Immature natural killer cell (primary cell): Measurements from ENCODE around the gene LITAFD. TPM values are rescaled to one million over a fixed set of nuclear protein-coding genes. Genes with fewer than 3 reads are reported as not detected.
"Not testable (repeated sequence)": the region's sequence is repeated elsewhere in the genome, so short reads cannot be mapped to it uniquely, and the experiment has no call there.

Experiments used
- DNase-seq, 3 donors: peaks; one replicate each; pipeline ENCODE4 v3.0.0; 2022; ENCODE audit warnings: mixed read lengths in 1 of 3
- H3K27ac Mint-ChIP-seq, 6 donors: one replicate each; pipeline ENCODE4 v1.8.0; 2020; ENCODE audit warnings: mixed read lengths in 6 of 6, mild to moderate bottlenecking in 5 of 6, inconsistent platforms in 4 of 6, moderate library complexity in 3 of 6
- H3K27me3 Mint-ChIP-seq, 3 donors: one replicate each; pipeline ENCODE4 v1.8.0; 2020 to 2021; ENCODE audit warnings: low read depth in 3 of 3, mild to moderate bottlenecking in 3 of 3, mixed read lengths in 3 of 3, moderate library complexity in 3 of 3, inconsistent platforms in 1 of 3
- H3K36me3 Mint-ChIP-seq, 3 donors: one replicate each; pipeline ENCODE4 v1.8.0; 2020; ENCODE audit warnings: mixed read lengths in 3 of 3, inconsistent platforms in 2 of 3, mild to moderate bottlenecking in 2 of 3
- H3K4me1 Mint-ChIP-seq, 2 donors: one replicate each; pipeline ENCODE4 v1.8.0; 2020; ENCODE audit warnings: inconsistent platforms in 2 of 2, mild to moderate bottlenecking in 2 of 2, mixed read lengths in 2 of 2, moderate library complexity in 1 of 2
- H3K4me3 Mint-ChIP-seq, 5 donors: one replicate each; pipeline ENCODE4 v1.8.0; 2020; ENCODE audit warnings: mild to moderate bottlenecking in 5 of 5, mixed read lengths in 5 of 5, inconsistent platforms in 3 of 5, moderate library complexity in 3 of 5
- H3K9me3 Mint-ChIP-seq, 6 donors: one replicate each; pipeline ENCODE4 v1.8.0; 2020; ENCODE audit warnings: mild to moderate bottlenecking in 6 of 6, mixed read lengths in 6 of 6, inconsistent platforms in 4 of 6, moderate library complexity in 3 of 6
- polyA plus RNA-seq, 3 donors: library from polyadenylated mRNA; unstranded; fragments of 300-500 nt; fragmentation: Illumina TruSeq; gene quantifications; one replicate each; pipeline ENCODE4 v1.2.3, GENCODE V29; 2021

Gene LITAFD
- polyA plus RNA-seq, 3 donors from 2014 or later: not detected

DNA sequence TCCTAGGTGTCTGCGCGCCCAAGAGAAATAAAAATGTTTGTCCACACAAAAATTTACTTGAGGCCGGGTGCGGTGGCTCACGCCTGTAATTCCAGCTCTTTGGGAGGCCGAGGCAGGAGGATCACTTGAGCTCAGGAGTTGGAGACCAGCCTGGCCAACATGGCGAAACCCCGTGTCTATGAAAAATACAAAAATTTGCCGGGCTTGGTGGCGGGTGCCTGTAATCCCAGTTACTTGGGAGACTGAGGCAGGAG is 12.2 kb upstream of the LITAFD start:
- DNase-seq, H3K36me3 Mint-ChIP-seq, H3K27ac Mint-ChIP-seq, H3K27me3 Mint-ChIP-seq, H3K9me3 Mint-ChIP-seq: not testable (repeated sequence)
- H3K4me1 Mint-ChIP-seq: peaks cover 51 to 54% of the 10 kb centered on the region in 2 donors
- H3K4me3 Mint-ChIP-seq: peak overlapping the region in 3 of 5 donors; percentile 6 to 87 (median 86)

DNA sequence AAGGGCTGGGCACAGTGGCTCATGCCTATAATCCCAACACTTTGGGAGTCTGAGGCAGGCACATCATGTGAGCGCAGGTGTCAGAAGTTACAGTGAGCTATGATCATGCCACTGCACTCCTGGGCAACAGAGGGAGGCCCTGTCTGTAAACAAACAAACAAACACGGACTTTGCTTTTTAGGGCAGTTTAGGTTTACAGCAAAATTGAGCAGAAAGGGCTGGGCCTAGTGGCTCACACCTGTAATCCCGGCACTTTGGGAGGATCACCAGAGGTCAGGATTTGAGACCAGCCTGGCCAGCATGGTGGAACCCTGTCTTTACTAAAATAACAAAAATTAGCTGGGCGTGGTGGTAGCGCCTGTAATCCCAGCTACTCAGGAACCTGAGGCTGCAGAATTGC is 10.1 kb upstream of the LITAFD start:
- Mint-ChIP-seq H3K9me3 (no peaks in the 10 kb centered on the region), H3K4me3 (no peak overlapping the region), H3K27me3 (peaks cover 4 to 9% (median 5%) of the 10 kb centered on the region in 3 donors), H3K36me3 (no peaks in the 10 kb centered on the region), H3K27ac (no peak overlapping the region), H3K4me1 (peaks cover 36 to 37% of the 10 kb centered on the region in 2 donors)
- no peak for DNase-seq

DNA sequence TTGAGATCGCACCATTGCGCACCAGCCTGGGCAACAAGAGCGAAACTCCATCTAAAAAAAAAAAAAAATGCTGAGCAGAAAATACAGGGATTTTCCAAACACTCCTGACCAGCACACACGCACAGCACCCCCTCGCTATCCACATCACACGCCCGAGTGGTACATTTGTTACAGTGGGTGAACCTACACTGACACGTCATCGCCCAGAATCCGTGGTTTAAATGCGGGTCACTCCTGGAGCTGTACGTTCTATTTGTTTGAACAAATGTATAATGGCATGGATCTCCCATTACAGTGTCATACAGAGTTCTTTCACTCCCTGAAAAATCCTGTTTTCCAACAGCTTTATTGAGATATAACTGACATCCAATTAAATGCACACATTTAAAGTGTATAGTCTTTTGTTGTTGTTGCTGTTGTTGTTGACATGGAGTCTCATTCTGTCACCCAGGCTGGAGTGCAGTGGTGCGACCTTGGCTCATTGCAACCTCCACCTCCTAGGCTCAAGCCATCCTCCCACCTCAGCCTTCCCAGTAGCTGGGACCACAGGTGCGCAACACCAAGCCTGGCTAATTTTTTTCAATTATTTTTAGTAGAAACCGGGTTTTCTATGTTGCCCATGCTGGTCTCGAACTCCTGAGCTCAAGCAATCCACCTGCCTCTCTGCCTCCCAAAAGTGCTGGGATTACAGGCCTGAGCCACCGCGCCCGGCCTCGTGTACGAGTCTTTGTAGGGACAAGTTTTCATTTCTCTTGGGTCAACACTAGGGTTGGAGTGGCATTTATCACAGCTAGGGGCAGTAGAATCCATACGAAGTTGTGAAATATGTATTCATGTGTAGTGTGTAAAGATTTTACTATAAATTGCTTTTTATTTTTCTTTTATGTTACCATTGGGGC is 8.9 kb upstream of the LITAFD start:
- Mint-ChIP-seq H3K9me3 (no peaks in the 10 kb centered on the region), H3K36me3 (no peaks in the 10 kb centered on the region), H3K4me1 (peaks cover 25 to 26% of the 10 kb centered on the region in 2 donors), H3K4me3 (no peak overlapping the region), H3K27ac (no peak overlapping the region), H3K27me3 (peaks cover under 1 to 5% (median 4%) of the 10 kb centered on the region in 3 donors)
- no peak for DNase-seq

DNA sequence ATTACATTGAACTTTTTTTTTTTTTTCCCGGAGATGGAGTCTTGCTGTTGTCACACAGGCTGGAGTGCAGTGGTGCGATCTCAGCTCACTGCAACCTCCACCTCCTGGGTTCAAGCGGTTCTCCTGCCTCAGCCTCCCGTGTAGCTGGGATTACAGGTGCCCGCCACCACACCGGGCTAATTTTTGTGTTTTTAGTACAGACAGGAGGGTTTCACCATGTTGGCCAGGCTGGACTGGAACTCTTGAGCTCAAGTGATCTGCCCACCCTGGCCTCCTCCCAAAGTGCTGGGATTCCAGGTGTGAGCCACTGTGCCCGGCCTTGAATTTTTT is 8.3 kb upstream of the LITAFD start:
- DNase-seq, H3K9me3 Mint-ChIP-seq, H3K36me3 Mint-ChIP-seq, H3K4me3 Mint-ChIP-seq, H3K27me3 Mint-ChIP-seq: not testable (repeated sequence)
- Mint-ChIP-seq H3K27ac (peak overlapping the region in 1 of 6 donors; percentile 9), H3K4me1 (peaks cover 24 to 28% of the 10 kb centered on the region in 2 donors)

DNA sequence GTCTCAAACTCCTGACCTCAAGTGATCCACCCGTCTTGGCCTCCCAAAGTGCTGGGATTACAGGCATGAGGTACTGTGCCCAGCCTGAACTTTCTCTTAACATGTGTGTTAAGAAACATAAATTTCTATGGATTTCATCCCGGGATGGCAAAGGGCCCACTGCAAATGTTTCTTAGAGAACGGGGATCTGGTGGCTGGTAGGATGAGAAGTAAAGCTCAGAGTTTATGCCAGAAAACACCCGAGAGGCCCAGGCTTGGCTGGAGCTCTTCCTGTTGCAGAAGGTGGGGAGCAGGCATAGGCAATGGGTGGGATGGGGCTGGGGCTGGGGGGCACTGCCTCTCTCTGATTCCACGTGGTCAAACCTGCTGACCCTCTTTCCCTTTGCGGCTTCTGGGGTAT is 7.8 kb upstream of the LITAFD start:
- DNase-seq: no peak
- H3K4me3 Mint-ChIP-seq: peak overlapping the region in 3 of 5 donors; percentile 1 to 25 (median 15)
- peaks cover 19 to 25% of the 10 kb centered on the region in 2 donors for H3K4me1 Mint-ChIP-seq
- H3K9me3 Mint-ChIP-seq: no peaks in the 10 kb centered on the region
- H3K36me3 Mint-ChIP-seq: no peaks in the 10 kb centered on the region
- H3K27me3 Mint-ChIP-seq: peaks cover 4% of the 10 kb centered on the region in 3 donors
- peak overlapping the region in 4 of 6 donors; percentile 41 to 76 (median 63) for H3K27ac Mint-ChIP-seq

DNA sequence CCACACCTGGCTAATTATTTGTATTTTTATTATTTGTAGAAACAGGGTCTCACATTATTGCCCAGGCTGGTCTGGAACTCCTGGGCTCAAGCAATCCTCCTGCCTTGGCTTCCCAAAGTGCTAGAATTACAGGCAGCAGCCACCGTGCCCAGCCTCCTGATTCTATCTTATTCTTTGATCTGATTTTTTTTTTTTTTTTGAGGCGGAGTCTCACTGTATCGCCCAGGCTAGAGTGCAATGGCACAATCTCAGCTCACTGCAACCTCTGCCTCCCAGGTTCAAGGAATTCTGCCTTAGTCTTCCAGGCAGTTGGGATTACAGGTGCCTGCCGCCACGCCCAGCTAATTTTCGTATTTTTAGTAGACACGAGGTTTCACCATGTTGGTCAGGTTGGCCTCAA is 6.8 kb upstream of the LITAFD start:
- H3K27ac Mint-ChIP-seq, H3K9me3 Mint-ChIP-seq, H3K4me3 Mint-ChIP-seq, H3K27me3 Mint-ChIP-seq, H3K36me3 Mint-ChIP-seq, DNase-seq: not testable (repeated sequence)
- H3K4me1 Mint-ChIP-seq: peaks cover 19 to 20% of the 10 kb centered on the region in 2 donors

DNA sequence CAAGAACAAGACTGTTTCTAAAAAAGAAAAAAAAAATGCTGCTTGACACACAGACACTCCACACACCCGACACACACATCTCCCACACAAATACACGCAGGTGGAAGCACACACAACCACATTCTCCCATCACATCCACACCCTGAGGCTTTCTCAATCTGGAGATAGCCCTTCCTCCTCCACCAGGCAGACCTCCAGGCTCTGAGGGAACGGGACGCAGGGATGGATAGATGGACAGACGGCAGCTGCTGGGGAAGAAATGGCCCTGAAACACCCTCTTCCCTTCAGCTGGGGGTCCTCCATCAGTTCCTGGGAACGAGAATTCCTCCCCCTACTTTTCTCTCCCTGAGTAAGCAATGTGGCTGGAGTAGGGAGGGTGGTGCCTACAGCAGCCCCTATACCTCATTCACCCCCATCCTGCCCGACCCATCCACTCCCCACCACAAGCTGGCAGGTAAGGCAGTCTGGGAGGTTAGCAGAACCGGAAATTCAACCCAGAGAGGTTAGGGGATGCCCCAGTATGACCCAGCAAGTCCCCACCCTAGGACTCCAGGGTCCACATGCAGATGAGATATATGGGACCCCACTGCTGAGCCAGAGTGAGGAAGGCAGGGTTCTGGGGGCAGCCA is 4.1 kb upstream of the LITAFD start:
- DNase-seq: no peak
- H3K4me1 Mint-ChIP-seq: peaks cover 12 to 13% of the 10 kb centered on the region in 2 donors
- H3K27me3 Mint-ChIP-seq: peaks cover 1 to 5% (median 4%) of the 10 kb centered on the region in 3 donors
- no peaks in the 10 kb centered on the region for H3K9me3 Mint-ChIP-seq
- no peak overlapping the region for H3K4me3 Mint-ChIP-seq
- no peak overlapping the region for H3K27ac Mint-ChIP-seq
- no peaks in the 10 kb centered on the region for H3K36me3 Mint-ChIP-seq

DNA sequence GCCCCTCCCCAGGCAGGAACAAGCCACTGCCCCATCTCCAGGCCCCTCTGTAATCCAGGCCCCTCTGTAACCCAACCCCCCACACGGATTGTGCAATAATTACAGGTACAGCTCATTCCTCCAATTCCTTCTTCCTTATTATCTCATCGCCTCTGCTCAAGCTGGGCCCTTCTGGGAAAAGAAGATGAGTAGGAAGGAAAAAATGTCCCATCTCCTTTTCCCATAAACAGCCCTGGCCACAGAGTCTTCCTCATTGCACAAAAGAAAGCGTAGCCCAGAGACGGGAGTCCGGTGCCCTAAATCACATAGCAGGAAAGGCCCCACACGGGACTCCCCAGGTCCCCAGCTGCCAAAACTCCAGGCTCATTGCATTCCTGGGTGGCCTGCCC is 3.6 kb upstream of the LITAFD start:
- DNase-seq: no peak
- no peaks in the 10 kb centered on the region for H3K9me3 Mint-ChIP-seq
- H3K4me3 Mint-ChIP-seq: no peak overlapping the region
- H3K36me3 Mint-ChIP-seq: no peaks in the 10 kb centered on the region
- H3K27ac Mint-ChIP-seq: no peak overlapping the region
- H3K27me3 Mint-ChIP-seq: peaks cover 3 to 5% (median 4%) of the 10 kb centered on the region in 3 donors
- H3K4me1 Mint-ChIP-seq: peaks cover 12 to 13% of the 10 kb centered on the region in 2 donors

DNA sequence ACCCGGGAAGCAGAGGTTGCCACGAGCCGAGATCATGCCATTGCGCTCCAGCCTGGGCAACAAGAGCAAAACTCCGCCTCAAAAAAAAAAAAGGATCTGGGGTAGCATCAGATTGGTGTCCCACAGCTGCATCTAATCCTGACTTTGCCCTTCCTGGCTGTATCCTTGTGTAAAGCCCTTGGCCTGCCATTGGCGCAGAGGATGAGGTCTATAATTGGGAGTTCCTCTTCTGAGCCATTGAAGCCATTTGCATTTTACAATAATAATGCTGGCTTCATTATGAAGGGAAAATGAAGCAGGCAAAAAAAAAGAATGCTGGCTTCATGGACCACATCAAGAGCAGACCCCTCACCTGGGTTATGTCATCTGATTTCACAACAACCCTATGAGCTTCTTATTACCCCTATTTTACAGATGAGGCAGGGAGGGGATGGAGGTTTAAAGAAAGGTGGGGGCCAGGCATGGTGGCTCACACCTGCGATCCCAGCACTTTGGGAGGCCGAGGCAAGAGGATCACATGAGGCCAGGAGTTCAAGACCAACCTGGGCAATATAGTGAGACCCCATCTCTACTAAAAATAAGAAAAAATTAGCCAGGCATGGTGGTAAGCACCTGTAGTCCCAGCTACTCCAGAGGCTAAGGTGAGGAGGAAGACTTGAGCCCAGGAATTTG is 1.2 kb upstream of the LITAFD start:
- Mint-ChIP-seq H3K27ac (no peak overlapping the region), H3K4me1 (peaks cover 10 to 12% of the 10 kb centered on the region in 2 donors), H3K4me3 (no peak overlapping the region), H3K36me3 (no peaks in the 10 kb centered on the region), H3K27me3 (peaks cover 4 to 7% (median 6%) of the 10 kb centered on the region in 3 donors), H3K9me3 (no peaks in the 10 kb centered on the region)
- DNase-seq: no peak

DNA sequence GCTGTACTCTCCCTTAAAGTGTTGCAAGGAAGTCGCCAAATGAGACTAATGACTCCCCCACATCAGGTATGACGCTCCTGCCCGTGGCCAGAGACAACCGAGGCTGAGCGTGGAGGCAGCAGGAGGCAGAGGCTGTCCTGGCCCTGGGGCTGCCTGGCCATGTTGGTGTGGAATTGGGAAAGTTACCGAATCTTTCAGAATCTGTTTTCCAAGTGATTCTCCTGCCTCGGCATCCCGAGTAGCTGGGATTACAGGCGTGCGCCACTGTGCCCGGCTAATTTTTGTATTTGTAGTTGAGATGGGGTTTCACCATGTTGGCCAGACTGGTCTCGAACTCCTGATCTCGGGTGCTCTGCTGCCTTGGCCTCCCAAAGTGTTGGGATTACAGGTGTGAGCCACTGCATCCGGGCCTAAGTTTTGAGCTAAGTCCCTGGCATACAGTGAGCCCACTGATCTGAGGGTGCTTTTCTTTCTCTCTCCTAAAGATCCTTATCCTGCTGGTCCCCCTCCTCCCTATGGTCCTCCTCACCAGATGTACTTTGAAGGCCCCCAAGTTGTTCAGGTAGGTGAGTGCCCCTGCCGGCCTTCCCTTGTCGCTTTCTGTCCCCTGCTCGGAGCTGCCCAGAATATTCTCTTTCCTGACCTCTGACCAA is 700 bp downstream of the LITAFD start:
- no peaks in the 10 kb centered on the region for H3K9me3 Mint-ChIP-seq
- no peak for DNase-seq
- H3K4me3 Mint-ChIP-seq: no peak overlapping the region
- H3K27ac Mint-ChIP-seq: no peak overlapping the region
- H3K4me1 Mint-ChIP-seq: peaks cover 11 to 15% of the 10 kb centered on the region in 2 donors
- peaks cover 4 to 11% (median 6%) of the 10 kb centered on the region in 3 donors for H3K27me3 Mint-ChIP-seq
- peaks cover 0 to 3% (median 0%) of the 10 kb centered on the region in 3 donors for H3K36me3 Mint-ChIP-seq

DNA sequence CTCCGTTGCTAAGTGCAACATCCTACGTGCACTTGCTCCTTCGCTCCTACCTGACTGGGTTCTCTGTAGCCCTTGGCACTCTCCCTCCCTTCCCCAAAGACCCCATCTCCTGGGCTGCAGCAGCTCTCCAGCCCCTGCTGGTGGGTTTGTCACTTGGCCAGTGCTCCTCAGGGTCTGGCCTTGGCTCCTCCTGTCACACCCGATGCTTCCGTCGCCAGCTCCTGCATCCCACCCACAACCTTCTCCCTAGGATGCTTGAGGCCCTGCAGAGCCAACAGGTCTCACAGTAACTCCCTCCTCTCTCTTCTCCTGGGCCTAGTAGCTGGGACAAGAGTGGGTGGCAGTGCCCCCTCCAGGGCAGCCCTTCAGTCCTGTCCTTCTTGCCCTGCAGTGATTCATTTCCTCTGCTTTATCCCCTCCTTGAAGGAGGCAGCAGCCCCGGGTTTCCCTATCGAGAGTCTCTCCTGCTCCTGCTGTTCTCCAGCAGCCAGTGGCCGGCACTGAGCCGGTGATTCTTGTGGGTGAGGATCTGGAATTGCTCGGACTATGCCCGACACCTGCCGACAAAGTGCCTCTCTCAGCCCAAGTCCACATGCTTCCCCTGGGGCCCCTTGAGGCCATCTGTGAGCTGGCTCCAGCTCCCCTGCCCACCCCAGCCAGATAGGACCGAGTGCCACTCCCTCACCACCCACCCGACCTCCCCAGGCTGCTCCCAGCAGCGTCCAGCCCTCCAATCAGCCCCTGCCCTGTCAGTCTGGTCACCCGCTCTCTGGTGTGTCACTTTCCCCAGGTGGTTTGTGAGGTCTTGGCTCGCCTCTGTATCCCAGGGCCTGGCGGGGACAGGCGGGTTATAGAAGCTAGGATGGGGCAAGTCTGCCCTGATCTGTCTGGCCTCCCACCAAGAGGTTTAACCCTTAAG is 3.8 kb downstream of the LITAFD start:
- H3K4me1 Mint-ChIP-seq: peaks cover 7 to 9% of the 10 kb centered on the region in 2 donors
- peaks cover 3 to 5% (median 4%) of the 10 kb centered on the region in 3 donors for H3K36me3 Mint-ChIP-seq
- H3K27me3 Mint-ChIP-seq: peaks cover 0 to 8% (median 8%) of the 10 kb centered on the region in 3 donors
- H3K27ac Mint-ChIP-seq: peak overlapping the region in 1 of 6 donors; percentile 58
- no peak for DNase-seq
- no peak overlapping the region for H3K4me3 Mint-ChIP-seq
- no peaks in the 10 kb centered on the region for H3K9me3 Mint-ChIP-seq

DNA sequence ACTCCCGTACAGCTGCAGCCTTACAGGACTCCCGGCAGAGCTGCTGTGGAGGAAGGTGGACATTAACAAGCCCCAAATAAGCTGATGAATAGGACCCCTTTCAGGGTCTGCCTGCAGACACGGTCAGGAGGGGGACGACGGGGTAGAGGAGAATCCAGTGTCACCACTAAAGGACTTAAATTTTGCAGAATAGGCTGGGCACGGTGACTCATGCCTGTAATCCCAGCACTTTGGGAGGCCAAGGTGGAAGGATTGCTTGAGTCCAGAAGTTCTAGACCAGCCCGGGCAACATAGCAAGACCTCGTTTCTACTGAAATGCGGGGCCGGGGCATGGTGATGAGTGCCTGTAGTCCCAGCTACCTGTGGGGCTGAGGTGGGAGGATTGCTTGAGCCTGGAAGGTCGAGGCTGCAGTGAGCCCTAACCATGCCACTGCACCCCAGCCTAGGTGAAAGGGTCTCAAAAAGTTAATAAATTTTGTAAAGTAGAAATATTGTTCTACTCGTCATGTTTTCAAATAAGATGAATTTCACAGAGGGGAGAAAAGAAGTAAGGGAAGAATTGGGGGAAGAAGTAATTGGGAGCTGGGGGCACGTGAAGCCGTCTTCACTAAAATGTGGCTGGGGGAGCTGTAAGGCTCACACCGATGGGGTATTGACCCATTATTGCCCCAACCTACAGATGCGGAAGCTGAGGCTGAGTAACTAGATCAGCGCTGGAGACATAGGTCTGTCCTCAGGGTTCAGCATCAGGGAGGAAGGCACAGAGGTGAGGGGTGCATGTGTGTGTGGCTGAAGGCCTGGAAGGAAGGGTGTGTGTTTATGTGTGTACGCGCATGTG is 4.7 kb downstream of the LITAFD start:
- peaks cover 9 to 10% of the 10 kb centered on the region in 2 donors for H3K4me1 Mint-ChIP-seq
- H3K36me3 Mint-ChIP-seq: peaks cover 3 to 9% (median 4%) of the 10 kb centered on the region in 3 donors
- H3K27me3 Mint-ChIP-seq: peaks cover 6 to 14% (median 8%) of the 10 kb centered on the region in 3 donors
- DNase-seq: no peak
- no peaks in the 10 kb centered on the region for H3K9me3 Mint-ChIP-seq
- H3K27ac Mint-ChIP-seq: peak overlapping the region in 4 of 6 donors; percentile 36 to 68 (median 41)
- no peak overlapping the region for H3K4me3 Mint-ChIP-seq
